DND-41 (cell line): ENCODE data around the gene TIPARP.

Experiments used
- ATAC-seq: fragments of 200-7000 bp; cut with Tn5 transposase; 3 replicates; pipeline ENCODE4 v1.9.1; 2021; ENCODE audit warnings: low read depth; ENCODE audit not compliant: insufficient read depth
- DNase-seq: peaks from one replicate; pipeline ENCODE4 v3.0.0-alpha.2; 2020
- H2AFZ ChIP-seq: 2 replicates; pipeline ENCODE4 v1.6.0; 2012; ENCODE audit warnings: low read depth, low read length
- H3K27ac ChIP-seq: 2 replicates; pipeline ENCODE4 v1.5.1; 2012; ENCODE audit warnings: low read length, inconsistent platforms
- H3K27me3 ChIP-seq: fragments of 200-600 bp; sonication (generic); 2 replicates; pipeline ENCODE4 v1.6.0; 2012; ENCODE audit warnings: low read length, mild to moderate bottlenecking, inconsistent platforms; ENCODE audit not compliant: insufficient read depth, poor library complexity
- H3K36me3 ChIP-seq: 2 replicates; pipeline ENCODE4 v1.5.1; 2012; ENCODE audit warnings: low read length, inconsistent platforms; ENCODE audit not compliant: insufficient read depth
- H3K4me1 ChIP-seq: 2 replicates; pipeline ENCODE4 v1.5.1; 2012; ENCODE audit warnings: mild to moderate bottlenecking, low read length; ENCODE audit not compliant: insufficient read depth
- H3K4me2 ChIP-seq: 2 replicates; pipeline ENCODE4 v1.6.0; 2012; ENCODE audit warnings: mild to moderate bottlenecking, moderate library complexity, low read length, inconsistent platforms; ENCODE audit not compliant: insufficient read depth
- H3K4me3 ChIP-seq, 2 experiments: fragments of 200-600 bp in 1 of 2; shearing (Covaris generic) in 1 of 2; 2 replicates each; pipeline ENCODE4 v1.5.1; 2012 to 2016; ENCODE audit warnings: inconsistent platforms in 2 of 2, low read length in 2 of 2, mild to moderate bottlenecking in 2 of 2, low read depth in 1 of 2, moderate library complexity in 1 of 2
- H3K79me2 ChIP-seq: 2 replicates; pipeline ENCODE4 v1.6.0; 2012; ENCODE audit warnings: low read length, inconsistent platforms; ENCODE audit not compliant: insufficient read depth
- H3K9ac ChIP-seq: 2 replicates; pipeline ENCODE4 v1.6.0; 2012; ENCODE audit warnings: low read depth, mild to moderate bottlenecking, inconsistent platforms, low read length, moderate library complexity
- H3K9me3 ChIP-seq: 2 replicates; pipeline ENCODE4 v1.5.1; 2012; ENCODE audit warnings: low read length, moderate library complexity, mild to moderate bottlenecking, inconsistent platforms; ENCODE audit not compliant: insufficient read depth, severe bottlenecking
- H4K20me1 ChIP-seq: 2 replicates; pipeline ENCODE4 v1.6.0; 2012; ENCODE audit warnings: low read length; ENCODE audit not compliant: insufficient read depth
- EZH2 ChIP-seq: IDR thresholded peaks from 3 replicates; pipeline ENCODE4 v1.6.1; 2012; ENCODE audit warnings: borderline replicate concordance, low read depth, mild to moderate bottlenecking, moderate library complexity, low read length, inconsistent platforms; ENCODE audit not compliant: severe bottlenecking
- TF ChIP-seq, protein P1 (sequence below): IDR thresholded peaks from 2 replicates; pipeline ENCODE4 v1.5.1; 2012; ENCODE audit warnings: borderline replicate concordance, low read length, moderate library complexity, mild to moderate bottlenecking; ENCODE audit not compliant: poor library complexity, severe bottlenecking; ENCODE audit errors: extremely low read depth

The TIPARP gene

DNA sequence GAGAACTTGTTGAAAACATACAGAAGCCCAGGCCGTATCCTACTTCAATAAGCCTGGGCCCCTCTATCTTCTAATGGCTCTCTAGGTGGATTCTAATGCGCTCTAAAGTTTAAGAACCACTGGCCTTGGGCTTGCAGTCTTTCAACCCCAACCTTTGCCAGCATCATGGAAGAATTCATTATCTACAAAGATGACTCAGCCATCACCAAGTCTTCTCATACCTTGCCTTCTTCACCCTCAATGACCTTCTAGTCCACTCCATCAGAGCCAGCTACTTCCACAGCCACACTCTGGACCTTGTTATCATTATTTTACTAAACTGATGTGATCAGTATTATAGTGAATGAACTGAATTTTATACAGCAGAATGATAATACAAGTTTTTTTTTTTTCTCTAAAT, 16.9 kb upstream of the TIPARP start:
- Histone ChIP-seq H4K20me1 (no peaks in the 10 kb centered on the region), H3K36me3 (no peaks in the 10 kb centered on the region), H3K4me1 (no peaks in the 10 kb centered on the region), H3K9me3 (no peaks in the 10 kb centered on the region), H3K79me2 (no peaks in the 10 kb centered on the region), H3K9ac (no peak overlapping the region), H2AFZ (no peak overlapping the region), H3K27ac (no peak overlapping the region), H3K27me3 (peaks cover 3% of the 10 kb centered on the region), H3K4me2 (no peak overlapping the region), H3K4me3 (no peak overlapping the region)
- TF ChIP-seq, protein P1, sequence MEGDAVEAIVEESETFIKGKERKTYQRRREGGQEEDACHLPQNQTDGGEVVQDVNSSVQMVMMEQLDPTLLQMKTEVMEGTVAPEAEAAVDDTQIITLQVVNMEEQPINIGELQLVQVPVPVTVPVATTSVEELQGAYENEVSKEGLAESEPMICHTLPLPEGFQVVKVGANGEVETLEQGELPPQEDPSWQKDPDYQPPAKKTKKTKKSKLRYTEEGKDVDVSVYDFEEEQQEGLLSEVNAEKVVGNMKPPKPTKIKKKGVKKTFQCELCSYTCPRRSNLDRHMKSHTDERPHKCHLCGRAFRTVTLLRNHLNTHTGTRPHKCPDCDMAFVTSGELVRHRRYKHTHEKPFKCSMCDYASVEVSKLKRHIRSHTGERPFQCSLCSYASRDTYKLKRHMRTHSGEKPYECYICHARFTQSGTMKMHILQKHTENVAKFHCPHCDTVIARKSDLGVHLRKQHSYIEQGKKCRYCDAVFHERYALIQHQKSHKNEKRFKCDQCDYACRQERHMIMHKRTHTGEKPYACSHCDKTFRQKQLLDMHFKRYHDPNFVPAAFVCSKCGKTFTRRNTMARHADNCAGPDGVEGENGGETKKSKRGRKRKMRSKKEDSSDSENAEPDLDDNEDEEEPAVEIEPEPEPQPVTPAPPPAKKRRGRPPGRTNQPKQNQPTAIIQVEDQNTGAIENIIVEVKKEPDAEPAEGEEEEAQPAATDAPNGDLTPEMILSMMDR, result no peak
- no peak for TF ChIP-seq EZH2
- DNase-seq (no peak), ATAC-seq (no peak)

DNA sequence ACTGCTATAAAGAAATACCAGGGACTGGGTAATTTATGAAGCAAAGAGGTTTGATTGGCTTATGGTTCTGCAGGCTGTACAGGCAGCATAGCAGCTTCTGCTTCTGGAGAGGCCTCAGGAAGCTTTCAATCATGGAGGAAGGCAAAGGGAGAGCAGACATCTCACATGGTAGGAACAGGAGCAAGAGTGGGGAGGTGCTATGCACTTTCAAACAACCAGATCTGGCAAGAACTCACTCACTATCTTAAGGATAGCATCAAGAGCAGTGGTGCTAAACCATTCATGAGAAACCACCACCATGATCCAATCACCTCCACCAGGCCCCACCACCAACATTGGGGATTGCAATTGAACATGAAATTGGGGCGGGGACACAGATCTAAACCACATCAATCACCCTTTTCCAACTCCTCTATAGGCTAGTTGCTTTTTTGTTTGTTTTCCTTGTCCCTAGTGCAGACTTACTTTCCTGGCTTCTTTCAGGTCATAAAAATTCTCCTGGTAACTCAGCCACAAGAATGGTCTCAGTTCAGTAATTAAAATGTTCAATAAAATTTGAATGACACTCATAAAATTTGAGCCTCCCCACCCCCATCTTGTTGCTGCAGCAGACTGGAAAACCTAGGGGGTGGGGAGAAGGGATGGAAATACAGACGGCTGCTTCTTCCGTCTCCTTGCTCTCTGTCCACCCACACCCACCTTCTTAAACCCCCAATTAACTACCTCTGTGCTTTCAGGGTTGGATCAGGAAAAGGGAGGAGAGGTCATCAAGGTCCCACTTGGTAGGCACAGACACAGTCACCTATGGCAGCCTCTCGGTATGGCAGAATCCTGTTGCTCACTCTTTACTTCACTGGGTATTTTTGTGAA, 16.3 kb upstream of the TIPARP start:
- TF ChIP-seq EZH2, result no peak
- TF ChIP-seq, protein P1, result no peak
- ATAC-seq, result no peak
- no peaks in the 10 kb centered on the region for H3K36me3 ChIP-seq
- H3K9me3 ChIP-seq, result no peaks in the 10 kb centered on the region
- H3K9ac ChIP-seq, result no peak overlapping the region
- peaks cover 3% of the 10 kb centered on the region for H3K27me3 ChIP-seq
- no peaks in the 10 kb centered on the region for H3K4me1 ChIP-seq
- H3K27ac ChIP-seq, result no peak overlapping the region
- H3K79me2 ChIP-seq, result no peaks in the 10 kb centered on the region
- DNase-seq, result no peak
- no peak overlapping the region for H3K4me3 ChIP-seq
- no peak overlapping the region for H2AFZ ChIP-seq
- H3K4me2 ChIP-seq, result no peak overlapping the region
- no peaks in the 10 kb centered on the region for H4K20me1 ChIP-seq

DNA sequence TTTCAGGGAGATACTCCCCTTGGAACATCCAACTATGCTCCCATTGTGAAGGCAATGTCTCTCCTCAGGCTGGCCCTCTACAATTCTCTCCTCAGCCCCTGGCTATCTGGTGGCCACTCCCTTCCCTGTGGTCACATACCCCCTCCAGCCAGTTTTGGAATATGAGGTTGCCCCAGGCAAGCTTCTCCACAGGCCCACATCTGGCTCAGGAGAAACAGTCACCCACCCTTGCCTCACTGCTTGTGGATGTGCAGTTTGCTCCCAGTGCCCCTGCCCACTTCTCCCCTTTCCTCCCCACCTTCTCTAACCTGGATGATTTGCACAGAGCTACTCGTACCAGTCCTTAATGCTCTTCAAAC, 15.7 kb upstream of the TIPARP start:
- H2AFZ ChIP-seq, result no peak overlapping the region
- H3K79me2 ChIP-seq, result no peaks in the 10 kb centered on the region
- H3K9ac ChIP-seq, result no peak overlapping the region
- H3K27ac ChIP-seq, result no peak overlapping the region
- no peaks in the 10 kb centered on the region for H4K20me1 ChIP-seq
- H3K36me3 ChIP-seq, result no peaks in the 10 kb centered on the region
- TF ChIP-seq EZH2, result no peak
- TF ChIP-seq, protein P1, result no peak
- no peaks in the 10 kb centered on the region for H3K4me1 ChIP-seq
- ATAC-seq (no peak), DNase-seq (no peak)
- H3K9me3 ChIP-seq, result no peaks in the 10 kb centered on the region
- no peak overlapping the region for H3K4me2 ChIP-seq
- no peak overlapping the region for H3K4me3 ChIP-seq
- H3K27me3 ChIP-seq, result peaks cover 3% of the 10 kb centered on the region
